OCI-LY3 (cell line): Measurements from ENCODE around the gene KCNH2.

ENCODE experiments used
- CTCF ChIP-seq: fragments of 200-600, 300-600 bp; sonication (generic); IDR thresholded peaks from 2 replicates; pipeline ENCODE4 v1.5.1; 2014; ENCODE audit warnings: antibody characterized with exemption, low read length, low read depth
- EZH2phosphoT487 ChIP-seq: fragments of 200-600 bp; shearing (Covaris generic); IDR thresholded peaks from 2 replicates; pipeline ENCODE4 v1.6.1; 2018; ENCODE audit warnings: antibody characterized with exemption, mixed run types, low read depth

DNA sequence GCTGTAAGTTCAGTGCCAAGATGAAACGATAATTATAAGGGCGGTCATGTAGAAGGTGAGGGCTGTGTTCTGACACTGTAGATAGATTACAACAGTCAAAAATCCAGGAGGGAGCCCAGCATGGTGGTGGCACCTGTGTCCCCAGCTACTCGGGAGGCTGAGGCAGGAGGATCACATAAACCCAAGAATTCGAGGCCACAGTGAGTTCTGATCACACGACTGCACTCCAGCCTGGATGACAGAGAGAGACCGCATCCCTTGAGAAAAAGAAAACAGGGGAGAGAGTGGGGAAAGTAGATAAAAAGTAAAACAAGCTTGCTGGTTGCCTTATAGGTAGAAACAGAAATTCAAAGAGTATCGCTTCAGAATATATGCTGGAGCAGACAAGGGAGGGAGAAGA, 52.1 kb downstream of the KCNH2 start:
- TF ChIP-seq CTCF (no peak), EZH2phosphoT487 (no peak)
